HG03432 (cell line): Measurements from ENCODE around the gene GBA2.

Experiments
- ATAC-seq: cut with Tn5 transposase; IDR thresholded peaks from one replicate; pipeline ENCODE4 v1.9.1; 2021; ENCODE audit warnings: mild to moderate bottlenecking, moderate library complexity; ENCODE audit not compliant: unreplicated experiment

The GBA2 gene

GRCh38 chr9:35767458-35767857 is 18.4 kb upstream of the GBA2 start:
- ATAC-seq, result no peak

GRCh38 chr9:35766997-35767396 is 18.0 kb upstream of the GBA2 start:
- ATAC-seq, result no peak

GRCh38 chr9:35763803-35764202 is 14.8 kb upstream of the GBA2 start:
- no peak for ATAC-seq

- ATAC-seq, result no peak
Observed at GRCh38 chr9:35763181-35763580, 14.2 kb upstream of the GBA2 start.

GRCh38 chr9:35760651-35761050 is 11.6 kb upstream of the GBA2 start:
- no peak for ATAC-seq

- ATAC-seq, result no peak
Observed at GRCh38 chr9:35759795-35760194, 10.8 kb upstream of the GBA2 start.

- ATAC-seq, result no peak
Observed at GRCh38 chr9:35758475-35759050, 9.5 kb upstream of the GBA2 start.

GRCh38 chr9:35757892-35758275 is 8.9 kb upstream of the GBA2 start:
- ATAC-seq, result no peak

- peak; percentile 48 for ATAC-seq
Observed at GRCh38 chr9:35757226-35757891, 8.3 kb upstream of the GBA2 start.

- peak; percentile 72 for ATAC-seq
Observed at GRCh38 chr9:35756275-35757225, 7.5 kb upstream of the GBA2 start.

GRCh38 chr9:35755071-35755470 is 6.0 kb upstream of the GBA2 start:
- ATAC-seq, result no peak

GRCh38 chr9:35754264-35754663 is 5.2 kb upstream of the GBA2 start, which contains the start of gene MSMP:
MSMP (minus strand) TSS chr9:35754276; CDS start chr9:35754129, 147 bp downstream.
- ATAC-seq, result no peak

- no peak for ATAC-seq
Observed at GRCh38 chr9:35753466-35753865, 4.4 kb upstream of the GBA2 start.

- no peak for ATAC-seq
Observed at GRCh38 chr9:35750256-35750531, 1.2 kb upstream of the GBA2 start.

- ATAC-seq, result peak; percentile 32
Observed at GRCh38 chr9:35749515-35750255, 657 bp upstream of the GBA2 start.

GRCh38 chr9:35748242-35748857 is 678 bp downstream of the GBA2 start:
- ATAC-seq, result no peak

GRCh38 chr9:35746583-35746982 is 2.4 kb downstream of the GBA2 start:
- ATAC-seq, result no peak

- no peak for ATAC-seq
Observed at GRCh38 chr9:35745569-35745968, 3.5 kb downstream of the GBA2 start.

- ATAC-seq, result no peak
Observed at GRCh38 chr9:35743880-35744518, 5.0 kb downstream of the GBA2 start.

- ATAC-seq, result no peak
Observed at GRCh38 chr9:35743452-35743851, 5.6 kb downstream of the GBA2 start.
